Liver (tissue), 9 donors: ENCODE measurements around the gene TLR9. TPM values are rescaled to one million over a fixed set of nuclear protein-coding genes. Genes with fewer than 3 reads are reported as not detected.

Source experiments
- DNase-seq: peaks from one replicate; pipeline ENCODE4 v3.0.0-alpha.2; 2017; ENCODE audit warnings: low spot score
- H3K27ac ChIP-seq, 2 donors: one replicate each; pipeline ENCODE4 v1.7.0; 2013; ENCODE audit warnings: inconsistent platforms in 2 of 2, low read length in 2 of 2, control low read depth in 1 of 2, low read depth in 1 of 2, mild to moderate bottlenecking in 1 of 2
- H3K27me3 ChIP-seq, 4 donors: one replicate each; pipeline versions ENCODE4 v1.6.1 to v1.7.0; 2013; ENCODE audit warnings: low read length in 3 of 4, inconsistent platforms in 1 of 4, mild to moderate bottlenecking in 1 of 4, moderate library complexity in 1 of 4; ENCODE audit not compliant: control insufficient read depth in 4 of 4, insufficient read depth in 4 of 4
- H3K36me3 ChIP-seq, 4 donors: one replicate each; pipeline versions ENCODE4 v1.6.1 to v1.7.0; 2013; ENCODE audit warnings: low read length in 3 of 4, mild to moderate bottlenecking in 3 of 4, low read depth in 1 of 4, moderate library complexity in 1 of 4; ENCODE audit not compliant: control insufficient read depth in 4 of 4, insufficient read depth in 3 of 4
- H3K4me1 ChIP-seq, 4 donors: one replicate each; pipeline versions ENCODE4 v1.6.1 to v1.7.0; 2013; ENCODE audit warnings: low read length in 3 of 4, mild to moderate bottlenecking in 3 of 4, moderate library complexity in 1 of 4; ENCODE audit not compliant: control insufficient read depth in 4 of 4, insufficient read depth in 4 of 4
- H3K4me3 ChIP-seq, 3 donors: one replicate each; pipeline versions ENCODE4 v1.6.1 to v1.7.0; 2013; ENCODE audit warnings: low read length in 3 of 3, control low read depth in 1 of 3, low read depth in 1 of 3, mild to moderate bottlenecking in 1 of 3
- H3K9ac ChIP-seq, 2 donors: one replicate each; pipeline ENCODE4 v1.7.0; 2013; ENCODE audit warnings: low read length in 2 of 2, mild to moderate bottlenecking in 2 of 2, moderate library complexity in 2 of 2, control low read depth in 1 of 2, low read depth in 1 of 2
- H3K9me3 ChIP-seq, 4 donors: one replicate each; pipeline versions ENCODE4 v1.6.1 to v1.7.0; 2013; ENCODE audit warnings: low read length in 3 of 4; ENCODE audit not compliant: control insufficient read depth in 4 of 4
- ATF3 ChIP-seq: IDR thresholded peaks from 2 replicates; pipeline ENCODE4 v1.6.1; 2016; ENCODE audit warnings: antibody characterized with exemption
- CTCF ChIP-seq: fragments of 150-350 bp; IDR thresholded peaks from 2 replicates; pipeline ENCODE4 v1.5.1; 2017; ENCODE audit warnings: improper control_type of control experiment, low read depth, low read length; ENCODE audit not compliant: missing input control
- EGR1 ChIP-seq, 2 donors: IDR thresholded peaks; 2 replicates each; pipeline ENCODE4 v1.6.1; 2016 to 2018; ENCODE audit warnings: antibody characterized with exemption in 2 of 2, low read depth in 2 of 2
- FOXA1 ChIP-seq: IDR thresholded peaks from 2 replicates; pipeline ENCODE4 v1.6.1; 2016; ENCODE audit warnings: antibody characterized with exemption
- FOXA2 ChIP-seq: IDR thresholded peaks from 2 replicates; pipeline ENCODE4 v1.6.1; 2016; ENCODE audit warnings: antibody characterized with exemption
- GABPA ChIP-seq, 2 donors: IDR thresholded peaks in 1 of 2; conservative IDR thresholded peaks in 1 of 2; 2 replicates each; pipeline ENCODE4 v1.6.1; 2016; ENCODE audit warnings: antibody characterized with exemption in 2 of 2, mild to moderate bottlenecking in 1 of 2, moderate library complexity in 1 of 2
- HNF4A ChIP-seq, 2 donors: conservative IDR thresholded peaks; 2 replicates each; pipeline ENCODE4 v1.6.1; 2016; ENCODE audit warnings: antibody characterized with exemption in 2 of 2, mild to moderate bottlenecking in 2 of 2
- HNF4G ChIP-seq: IDR thresholded peaks from 2 replicates; pipeline ENCODE4 v1.6.1; 2016; ENCODE audit warnings: antibody characterized with exemption
- JUND ChIP-seq, 2 donors: IDR thresholded peaks; 2 replicates each; pipeline ENCODE4 v1.6.1; 2016; ENCODE audit warnings: antibody characterized with exemption in 2 of 2
- MAX ChIP-seq: IDR thresholded peaks from 2 replicates; pipeline ENCODE4 v1.6.1; 2016; ENCODE audit warnings: antibody characterized with exemption
- NR2F2 ChIP-seq: IDR thresholded peaks from 2 replicates; pipeline ENCODE4 v1.6.1; 2016; ENCODE audit warnings: antibody characterized with exemption
- RAD21 ChIP-seq, 2 donors: IDR thresholded peaks; 2 replicates each; pipeline ENCODE4 v1.6.1; 2016; ENCODE audit warnings: antibody characterized with exemption in 2 of 2, mild to moderate bottlenecking in 2 of 2
- REST ChIP-seq: IDR thresholded peaks from 2 replicates; pipeline ENCODE4 v1.6.1; 2016; ENCODE audit warnings: antibody characterized with exemption, mild to moderate bottlenecking
- RXRA ChIP-seq, 2 donors: IDR thresholded peaks; 2 replicates each; pipeline ENCODE4 v1.6.1; 2017 to 2018; ENCODE audit warnings: antibody characterized with exemption in 2 of 2, mild to moderate bottlenecking in 1 of 2
- SP1 ChIP-seq: IDR thresholded peaks from 2 replicates; pipeline ENCODE4 v1.6.1; 2018; ENCODE audit warnings: antibody characterized with exemption, mild to moderate bottlenecking
- TAF1 ChIP-seq: conservative IDR thresholded peaks from 2 replicates; pipeline ENCODE4 v1.6.1; 2016; ENCODE audit warnings: antibody characterized with exemption, mild to moderate bottlenecking
- YY1 ChIP-seq: IDR thresholded peaks from 2 replicates; pipeline ENCODE4 v1.6.1; 2016; ENCODE audit warnings: antibody characterized with exemption, mild to moderate bottlenecking
- ZBTB33 ChIP-seq: IDR thresholded peaks from 2 replicates; pipeline ENCODE4 v1.6.1; 2016; ENCODE audit warnings: antibody characterized with exemption
- WGBS: extraction: QIAGEN DNeasy Blood & Tissue Kit; methylation state at CpG from one replicate; pipeline ENCODE4 v1.1.7; 2013; 5-methylcytosine and 5-hydroxymethylcytosine counted together
- polyA plus RNA-seq, 2 donors: library from polyadenylated mRNA; stranded (reverse) in 1 of 2; unstranded in 1 of 2; fragments of 200-250 nt in 1 of 2; fragments of >200 nt in 1 of 2; fragmentation: Nextera tagmentation in 1 of 2; extraction: Ambion mirVana in 1 of 2; gene quantifications; one replicate each; pipeline versions ENCODE4 v1.2.1 to v1.2.3, GENCODE V29; 2013 to 2015
- total RNA-seq, 2 donors: library from RNA; depleted of rRNA; stranded (reverse); fragments of >200 nt; gene quantifications; one replicate each; pipeline ENCODE4 v1.2.3, GENCODE V29; 2014
- donor health status: healthy.
- donor health status: healthy.
- donor health status: healthy.
- donor health status: healthy.
- donor health status: healthy.

Gene TLR9
- total and polyA plus RNA-seq, 4 donors = 0.02 TPM; not detected in 3

- 81% methylated on average over 3 of the region's 3 CpGs for WGBS
- H3K36me3 ChIP-seq = no peaks in the 10 kb centered on the region
- no peaks in the 10 kb centered on the region for H3K27me3 ChIP-seq
- H3K27ac ChIP-seq = no peak overlapping the region
- H3K4me1 ChIP-seq = peaks cover 19 to 46% (median 28%) of the 10 kb centered on the region in 4 donors
- H3K9me3 ChIP-seq = no peaks in the 10 kb centered on the region
- no peak overlapping the region for H3K9ac ChIP-seq
- no peak for TF ChIP-seq YY1
- no peak for TF ChIP-seq FOXA1
- TF ChIP-seq RXRA (IDR thresholded peaks at IDR 0.05) = no peak
- TF ChIP-seq GABPA (IDR thresholded peaks at IDR 0.05 in 1 of 2, conservative IDR thresholded peaks at IDR 0.05 in 1 of 2) = no peak
- TF ChIP-seq ZBTB33 = no peak
- no peak for TF ChIP-seq RAD21 (IDR thresholded peaks at IDR 0.05)
- TF ChIP-seq MAX = no peak
- TF ChIP-seq TAF1 = no peak
- TF ChIP-seq HNF4G = no peak
- no peak for TF ChIP-seq SP1
- no peak for TF ChIP-seq ATF3
- no peak for TF ChIP-seq FOXA2
- TF ChIP-seq HNF4A (conservative IDR thresholded peaks at IDR 0.05) = no peak
- TF ChIP-seq JUND (IDR thresholded peaks at IDR 0.05) = no peak
- TF ChIP-seq REST = no peak
- no peak for TF ChIP-seq NR2F2
- TF ChIP-seq CTCF = no peak
- TF ChIP-seq EGR1 (IDR thresholded peaks at IDR 0.05; ENCODE audit: low read depth in 2 of 2) = no peak
- peak overlapping the region in 2 of 3 donors; percentile 15 to 19 for H3K4me3 ChIP-seq
- no peak for DNase-seq
Measured at GRCh38 chr3:52185837-52186236, 39.6 kb downstream of the TLR9 start.
